Inferior parietal cortex (tissue), 1 donor: ENCODE results near the gene TMF1.

ENCODE experiments used
- DNase-seq: peaks from one replicate; pipeline ENCODE4 v3.0.0-alpha.2; 2016; ENCODE audit errors: extremely low spot score

TMF1 gene

GRCh38 chr3:68977486-68978167 lies 74.5 kb downstream of the TMF1 start:
- no peak for DNase-seq

GRCh38 chr3:68974711-68975110 lies 77.4 kb downstream of the TMF1 start:
- no peak for DNase-seq

- DNase-seq: no peak
Observed at GRCh38 chr3:68973639-68974038, 78.5 kb downstream of the TMF1 start.

GRCh38 chr3:68972358-68972979 lies 79.7 kb downstream of the TMF1 start:
- DNase-seq: peak; percentile 84
